Smooth muscle cell (in vitro differentiated cells): Measurements from ENCODE around the gene LRP10. TPM values are rescaled to one million over a fixed set of nuclear protein-coding genes. Genes with fewer than 3 reads are reported as not detected.
A peak's percentile ranks its signal among the peaks of the same experiment; 100 is the strongest.
"Not testable (repeated sequence)": the region's sequence is repeated elsewhere in the genome, so short reads cannot be mapped to it uniquely, and the experiment has no call there.

ENCODE experiments used
- DNase-seq: peaks from one replicate; lab custom pipeline; 2025; ENCODE audit not compliant: unreplicated experiment; lab: John Stamatoyannopoulos, UW
- H2AFZ ChIP-seq: fragments of 200-600 bp; sonication (generic); 2 replicates; pipeline ENCODE4 v1.6.0; 2016; ENCODE audit warnings: antibody characterized with exemption, low read depth, mild to moderate bottlenecking
- H3F3A ChIP-seq: fragments of 200-600 bp; sonication (generic); 2 replicates; pipeline ENCODE4 v1.6.0; 2017; ENCODE audit warnings: antibody characterized with exemption, low read depth
- H3K27ac ChIP-seq: fragments of 200-600 bp; sonication (generic); 2 replicates; pipeline ENCODE4 v1.5.1; 2016; ENCODE audit warnings: low read depth, mild to moderate bottlenecking
- H3K27me3 ChIP-seq: fragments of 200-600 bp; sonication (generic); 2 replicates; pipeline ENCODE4 v1.6.1; 2016; ENCODE audit warnings: low read depth, mild to moderate bottlenecking
- H3K36me3 ChIP-seq: fragments of 200-600 bp; sonication (generic); 2 replicates; pipeline ENCODE4 v1.5.1; 2016; ENCODE audit warnings: low read depth
- H3K4me1 ChIP-seq: fragments of 200-600 bp; sonication (generic); 2 replicates; pipeline ENCODE4 v1.5.1; 2016; ENCODE audit warnings: low read depth
- H3K4me2 ChIP-seq: fragments of 200-600 bp; sonication (generic); 2 replicates; pipeline ENCODE4 v1.6.0; 2016; ENCODE audit warnings: mild to moderate bottlenecking
- H3K4me3 ChIP-seq: fragments of 200-600 bp; sonication (generic); 2 replicates; pipeline ENCODE4 v1.5.1; 2016; ENCODE audit warnings: mild to moderate bottlenecking
- H3K79me2 ChIP-seq: fragments of 200-600 bp; sonication (generic); 2 replicates; pipeline ENCODE4 v1.6.0; 2016; ENCODE audit warnings: low read depth, mild to moderate bottlenecking
- H3K9ac ChIP-seq: fragments of 200-600 bp; sonication (generic); 2 replicates; pipeline ENCODE4 v1.6.0; 2016; ENCODE audit warnings: low read depth
- H3K9me3 ChIP-seq: fragments of 200-600 bp; sonication (generic); replicated peaks from 2 replicates; pipeline ENCODE4 v1.5.1; 2016; ENCODE audit warnings: low read depth
- H4K20me1 ChIP-seq: fragments of 200-600 bp; sonication (generic); 2 replicates; pipeline ENCODE4 v1.6.0; 2016; ENCODE audit warnings: low read depth
- CTCF ChIP-seq: fragments of 200-600 bp; sonication (generic); IDR thresholded peaks from 2 replicates; pipeline ENCODE4 v1.5.1; 2017; ENCODE audit warnings: borderline replicate concordance, mild to moderate bottlenecking, antibody characterized with exemption; ENCODE audit not compliant: insufficient read depth, poor library complexity, severe bottlenecking
- WGBS: methylation state at CpG from one replicate; pipeline ENCODE4 v1.1.7; 2016; ENCODE audit warnings: low lambda C conversion rate; 5-methylcytosine and 5-hydroxymethylcytosine counted together
- polyA plus RNA-seq: library from polyadenylated mRNA; unstranded; fragments of >200 nt; fragmentation: Nextera tagmentation; extraction: Ambion mirVana; gene quantifications from 2 replicates; pipeline ENCODE4 v1.2.1, GENCODE V29; 2016
- total RNA-seq: library from RNA; depleted of rRNA; stranded (reverse); fragments of >200 nt; gene quantifications from 2 replicates; pipeline ENCODE4 v1.2.3, GENCODE V29; 2014

The LRP10 gene
- total and polyA plus RNA-seq, 2 experiments from 2014 or later = 38.8 to 87.1 TPM

- DNase-seq = no peak
- Histone ChIP-seq H3K9me3 (no peaks in the 10 kb centered on the region), H3K27ac (peak overlapping the region; percentile 100), H3K36me3 (no peaks in the 10 kb centered on the region), H3F3A (peaks cover 33% of the 10 kb centered on the region), H2AFZ (peak overlapping the region; percentile 77), H3K9ac (no peak overlapping the region), H4K20me1 (no peaks in the 10 kb centered on the region), H3K4me1 (peaks cover 27% of the 10 kb centered on the region), H3K4me2 (peak overlapping the region; percentile 92), H3K27me3 (no peaks in the 10 kb centered on the region), H3K79me2 (no peaks in the 10 kb centered on the region), H3K4me3 (peak overlapping the region; percentile 63)
- WGBS = 93% methylated on average over 2 of the region's 2 CpGs
- no peak for TF ChIP-seq CTCF
Measured at GRCh38 chr14:22852599-22852939, 19.0 kb upstream of the LRP10 start.

DNA sequence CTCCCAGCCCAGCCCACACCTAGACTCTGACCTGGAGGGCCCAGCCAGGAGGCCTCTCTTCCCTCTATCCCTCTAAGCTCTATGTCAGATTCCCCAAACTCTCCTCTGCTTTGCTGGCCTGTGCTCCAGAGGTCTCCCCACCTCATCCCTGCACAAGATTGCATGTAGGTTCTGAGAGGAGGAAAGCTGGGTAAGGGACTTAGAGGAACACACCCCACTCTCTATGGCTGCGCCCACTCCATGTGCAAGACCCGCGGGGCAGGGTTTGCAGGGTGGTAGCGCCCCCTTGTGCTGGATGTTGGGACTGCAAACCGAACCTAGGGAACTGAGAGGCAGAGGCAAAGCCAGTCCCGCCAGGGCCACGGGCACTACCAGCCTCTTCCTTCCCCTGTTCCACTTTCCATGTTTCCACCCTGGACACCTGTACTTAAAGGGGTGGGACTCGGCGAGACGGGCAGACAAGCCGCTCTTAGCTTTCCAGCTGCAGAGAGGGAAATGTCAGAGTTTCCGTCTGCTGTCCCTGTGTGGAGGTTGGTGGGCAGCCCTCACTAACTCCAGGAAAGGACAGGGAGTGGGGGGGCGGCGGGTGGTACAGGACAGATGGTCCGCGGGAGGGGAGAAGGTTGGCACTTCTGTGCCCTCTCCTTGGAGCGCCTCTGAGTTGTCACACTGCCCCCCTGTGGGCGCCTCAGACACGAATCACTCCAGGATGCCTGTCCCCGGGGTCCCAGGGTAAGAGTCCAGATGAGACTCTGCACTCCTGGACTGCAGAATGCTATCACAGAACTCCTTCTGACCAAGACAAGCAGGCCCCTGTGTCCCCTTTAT is 18.4 kb upstream of the LRP10 start:
- no peaks in the 10 kb centered on the region for H4K20me1 ChIP-seq
- peaks cover 27% of the 10 kb centered on the region for H3F3A ChIP-seq
- H3K27ac ChIP-seq = peak overlapping the region; percentile 100
- H3K79me2 ChIP-seq = no peaks in the 10 kb centered on the region
- peak overlapping the region; percentile 63 for H3K4me3 ChIP-seq
- peaks cover 21% of the 10 kb centered on the region for H3K4me1 ChIP-seq
- DNase-seq = peak; percentile 84
- WGBS = 5% methylated on average over 19 of the region's 20 CpGs
- no peaks in the 10 kb centered on the region for H3K9me3 ChIP-seq
- TF ChIP-seq CTCF = peak; percentile 91
- no peaks in the 10 kb centered on the region for H3K36me3 ChIP-seq
- H3K27me3 ChIP-seq = no peaks in the 10 kb centered on the region
- peak overlapping the region; percentile 92 for H3K4me2 ChIP-seq
- peak overlapping the region; percentile 77 for H2AFZ ChIP-seq
- H3K9ac ChIP-seq = peak overlapping the region; percentile 68

DNA sequence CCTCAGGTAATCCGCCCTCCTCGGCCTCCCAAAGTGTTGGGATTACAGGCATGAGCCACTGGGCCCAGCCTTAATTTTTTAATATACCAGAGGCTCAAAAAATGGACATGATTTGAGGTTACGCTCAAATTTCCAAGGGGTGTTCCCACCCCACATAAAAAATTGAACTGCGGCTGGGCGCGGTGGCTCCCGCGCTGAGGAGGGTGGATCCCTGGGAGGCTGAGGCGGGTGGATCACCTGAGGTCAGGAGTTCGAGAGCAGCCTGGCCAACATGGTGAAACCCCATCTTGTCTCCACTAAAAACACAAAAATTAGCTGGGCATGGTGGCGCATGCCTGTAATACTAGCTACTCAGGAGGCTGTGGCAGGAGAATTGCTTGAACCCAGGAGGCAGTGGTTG is 17.2 kb upstream of the LRP10 start:
- H2AFZ ChIP-seq, DNase-seq, H3K4me2 ChIP-seq, H3K27ac ChIP-seq, H3K79me2 ChIP-seq, H3K9me3 ChIP-seq, H3K4me3 ChIP-seq, H3K36me3 ChIP-seq, H3K27me3 ChIP-seq, H3K4me1 ChIP-seq, H4K20me1 ChIP-seq, H3K9ac ChIP-seq: not testable (repeated sequence)
- peaks cover 17% of the 10 kb centered on the region for H3F3A ChIP-seq
- 96% methylated on average over 11 of the region's 11 CpGs for WGBS

DNA sequence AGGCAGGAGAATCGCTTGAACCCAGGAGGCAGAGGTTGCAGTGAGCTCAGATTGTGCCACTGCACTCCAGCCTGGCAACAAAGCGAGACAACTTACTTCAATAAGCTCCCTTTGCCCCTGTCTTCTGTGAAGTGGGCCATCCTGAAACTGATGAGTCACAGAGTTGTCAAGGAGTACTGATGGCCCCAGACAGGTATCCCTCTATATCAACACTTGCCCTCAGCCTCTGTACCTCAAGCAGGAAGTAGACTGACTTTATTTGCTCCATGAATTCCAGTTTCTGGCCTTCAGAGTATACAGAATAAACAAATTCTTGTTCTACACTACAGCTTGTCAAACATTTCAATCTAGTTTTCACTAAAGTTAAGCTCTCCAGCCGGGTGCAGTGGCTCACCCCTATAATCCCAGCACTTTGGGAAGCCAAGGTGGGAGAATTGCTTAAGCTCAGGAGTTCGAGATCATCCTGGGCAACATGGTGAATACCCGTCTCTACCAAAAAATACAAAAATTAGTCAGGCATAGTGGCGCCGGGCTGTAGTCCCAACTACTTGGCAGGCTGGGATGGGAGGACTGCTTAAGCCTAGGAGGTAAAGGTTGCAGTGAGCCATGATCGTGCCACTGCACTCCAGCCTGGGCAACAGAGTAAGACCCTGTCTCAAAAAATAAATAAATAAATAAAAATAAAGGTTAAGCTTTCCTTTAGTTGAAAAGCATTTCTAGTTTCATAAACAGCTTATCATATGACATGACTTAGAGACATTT is 16.4 kb upstream of the LRP10 start:
- H3K27ac ChIP-seq = no peak overlapping the region
- H3K79me2 ChIP-seq = no peaks in the 10 kb centered on the region
- no peak overlapping the region for H3K4me2 ChIP-seq
- no peak overlapping the region for H3K4me3 ChIP-seq
- no peaks in the 10 kb centered on the region for H3K36me3 ChIP-seq
- peaks cover 9% of the 10 kb centered on the region for H3F3A ChIP-seq
- H2AFZ ChIP-seq = no peak overlapping the region
- H3K9ac ChIP-seq = no peak overlapping the region
- TF ChIP-seq CTCF = no peak
- H3K27me3 ChIP-seq = no peaks in the 10 kb centered on the region
- WGBS = 93% methylated on average over 8 of the region's 8 CpGs
- H4K20me1 ChIP-seq = no peaks in the 10 kb centered on the region
- H3K4me1 ChIP-seq = peaks cover 7% of the 10 kb centered on the region
- DNase-seq = no peak
- H3K9me3 ChIP-seq = no peaks in the 10 kb centered on the region
